DMS153 treated with DMSO at 0.1 percent for 48 hours (cell line): ENCODE results near the gene AMBN.
A peak's percentile ranks its signal among the peaks of the same experiment; 100 is the strongest.

Source experiments
- DNase-seq: peaks from one replicate; lab custom pipeline; 2025; ENCODE audit not compliant: unreplicated experiment; lab: John Stamatoyannopoulos, UW

The AMBN gene, protein sequence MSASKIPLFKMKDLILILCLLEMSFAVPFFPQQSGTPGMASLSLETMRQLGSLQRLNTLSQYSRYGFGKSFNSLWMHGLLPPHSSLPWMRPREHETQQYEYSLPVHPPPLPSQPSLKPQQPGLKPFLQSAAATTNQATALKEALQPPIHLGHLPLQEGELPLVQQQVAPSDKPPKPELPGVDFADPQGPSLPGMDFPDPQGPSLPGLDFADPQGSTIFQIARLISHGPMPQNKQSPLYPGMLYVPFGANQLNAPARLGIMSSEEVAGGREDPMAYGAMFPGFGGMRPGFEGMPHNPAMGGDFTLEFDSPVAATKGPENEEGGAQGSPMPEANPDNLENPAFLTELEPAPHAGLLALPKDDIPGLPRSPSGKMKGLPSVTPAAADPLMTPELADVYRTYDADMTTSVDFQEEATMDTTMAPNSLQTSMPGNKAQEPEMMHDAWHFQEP

DNA sequence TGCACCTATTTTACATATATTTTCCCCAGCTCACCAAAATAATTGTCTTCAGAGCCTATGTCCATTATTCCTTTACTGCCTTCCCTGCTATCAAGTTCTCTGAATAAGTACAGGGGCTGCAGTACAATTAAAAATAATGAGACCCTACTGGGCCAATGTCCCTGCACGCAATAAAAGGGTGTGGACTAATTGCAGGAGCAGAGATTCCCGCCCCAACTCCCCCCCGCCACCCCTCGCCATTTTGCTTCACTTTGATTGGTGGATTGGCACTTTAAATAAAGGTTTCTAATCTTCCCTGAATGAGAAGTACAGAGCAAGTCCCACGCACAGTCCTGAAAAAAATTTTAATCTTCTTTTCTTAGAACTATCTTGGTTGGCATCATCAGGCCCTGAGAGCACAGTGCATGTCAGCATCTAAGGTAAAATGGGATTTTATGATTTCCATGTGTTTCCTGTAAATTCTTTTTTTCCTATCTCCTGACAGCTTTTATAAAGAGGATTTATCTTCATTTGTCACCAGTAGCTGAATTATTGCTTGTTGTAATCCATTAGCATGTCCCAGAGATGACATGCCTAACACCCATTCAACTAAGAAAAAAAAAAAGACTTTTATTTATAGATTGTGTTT, at the start of gene AMBN:
TSS of gene AMBN (plus strand) at position 302 of the 628 bp plus-strand sequence. CDS start at position 405, 103 bp downstream.
- DNase-seq = no peak

DNA sequence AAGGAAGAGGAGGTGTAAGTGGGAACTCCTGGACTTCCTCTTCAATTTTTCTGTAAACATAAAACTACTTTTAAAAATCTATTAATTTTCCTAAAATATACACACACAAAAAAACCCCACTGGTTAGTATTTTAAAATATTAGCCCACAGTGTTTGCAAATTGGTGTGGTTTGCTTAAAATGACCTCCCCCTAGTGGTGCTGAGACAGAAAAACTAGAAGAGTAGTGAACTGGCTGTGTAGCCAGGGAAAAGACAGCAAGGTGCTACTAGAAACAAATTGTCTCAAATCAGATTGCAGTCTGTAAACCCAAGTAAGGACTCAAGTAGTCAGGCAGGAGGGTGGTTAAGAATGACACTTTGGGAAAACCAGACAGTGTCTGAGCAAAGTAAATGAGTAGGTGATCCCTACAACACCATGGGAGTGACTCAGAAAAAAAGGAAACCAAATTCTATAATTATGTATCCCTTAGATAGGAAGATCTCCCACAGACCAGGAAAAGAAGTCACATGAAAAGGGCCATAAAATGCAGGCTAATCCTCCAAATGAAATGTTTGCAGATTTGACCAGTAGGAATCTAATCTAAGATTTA, 47.7 kb upstream of the AMBN start:
- peak; percentile 15 for DNase-seq

- DNase-seq = no peak
Observed at GRCh38 chr4:70556856-70557255, 35.2 kb upstream of the AMBN start.

- peak; percentile 29 for DNase-seq
Observed at GRCh38 chr4:70559211-70559830, 32.7 kb upstream of the AMBN start.

- DNase-seq = no peak
Observed at GRCh38 chr4:70559924-70560323, 32.1 kb upstream of the AMBN start.

DNA sequence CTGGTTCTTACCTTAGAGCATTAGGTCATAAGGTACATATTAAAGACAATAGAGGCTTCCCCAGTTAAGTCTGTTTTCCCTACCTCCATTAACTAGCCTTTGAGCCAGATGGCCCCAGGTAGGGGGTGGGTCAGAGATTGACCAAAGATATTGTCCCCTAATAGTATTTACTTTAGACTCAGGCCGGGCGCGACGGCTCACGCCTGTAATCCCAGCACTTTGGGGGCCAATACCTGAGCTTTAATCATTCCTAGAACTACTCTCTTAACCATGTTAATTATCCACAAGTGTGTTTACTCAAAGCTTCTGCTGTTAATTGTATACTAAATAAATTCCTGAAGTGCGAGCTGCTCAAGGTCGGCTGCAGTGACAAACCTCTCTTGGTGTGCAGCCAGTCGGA, 28.0 kb upstream of the AMBN start:
- no peak for DNase-seq

DNA sequence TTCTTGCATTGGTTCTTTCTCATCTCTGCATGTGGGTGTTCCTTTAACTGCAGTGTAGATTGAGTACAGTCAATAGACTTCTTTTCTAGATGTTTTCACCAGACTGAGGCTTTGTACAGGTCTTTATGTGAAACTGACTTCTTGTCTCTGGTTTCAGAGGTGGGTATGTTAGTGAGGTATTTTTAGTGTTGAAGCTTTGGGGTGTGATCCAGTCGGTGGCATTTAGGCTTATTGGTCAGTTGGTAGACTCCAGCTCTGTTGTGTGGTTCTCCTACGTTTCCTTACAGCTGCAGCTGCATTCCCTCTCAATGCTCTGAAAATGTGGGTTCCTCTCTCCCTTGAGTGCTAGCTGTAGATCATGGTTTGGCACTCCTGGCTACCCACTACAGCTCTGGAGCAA, 21.3 kb upstream of the AMBN start:
- DNase-seq = no peak

DNA sequence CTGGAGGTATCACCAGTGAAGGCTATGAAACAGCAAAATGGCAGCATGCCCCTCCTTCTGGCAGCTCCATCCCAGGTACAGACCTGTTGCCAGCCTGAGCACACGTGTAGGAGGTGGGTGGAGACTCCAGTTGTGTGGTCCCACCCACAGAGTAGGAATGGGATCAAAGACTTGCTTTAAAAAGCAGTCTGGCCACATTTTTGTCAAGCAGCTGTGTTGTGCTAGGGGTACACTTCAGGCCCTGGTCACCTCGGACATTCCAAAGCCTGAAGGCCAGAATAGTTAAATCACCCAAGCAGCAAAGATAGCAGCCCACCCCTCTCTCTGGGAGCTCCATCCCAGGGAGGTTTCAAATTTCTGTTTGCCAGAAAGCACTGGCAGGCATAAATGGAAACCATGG, 20.3 kb upstream of the AMBN start:
- DNase-seq = no peak

DNA sequence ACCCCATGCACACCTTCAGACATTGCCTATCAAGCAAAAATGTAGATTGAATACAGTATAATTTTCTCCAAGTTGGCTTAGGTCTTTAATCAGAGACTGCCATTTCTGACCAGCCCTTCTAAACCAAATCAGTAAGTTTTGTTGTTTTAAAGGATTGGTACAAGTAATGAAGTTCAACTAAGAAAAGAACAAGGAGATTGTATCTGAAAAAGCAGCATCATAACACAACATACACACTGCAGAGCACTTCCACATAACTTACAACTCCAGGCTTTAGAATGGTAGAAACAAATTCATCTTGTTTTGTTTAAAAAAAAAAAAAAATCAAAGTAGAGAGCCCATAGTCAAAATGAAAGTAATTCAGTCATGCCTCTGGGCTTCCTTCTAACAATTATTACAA, 16.1 kb upstream of the AMBN start:
- no peak for DNase-seq

DNA sequence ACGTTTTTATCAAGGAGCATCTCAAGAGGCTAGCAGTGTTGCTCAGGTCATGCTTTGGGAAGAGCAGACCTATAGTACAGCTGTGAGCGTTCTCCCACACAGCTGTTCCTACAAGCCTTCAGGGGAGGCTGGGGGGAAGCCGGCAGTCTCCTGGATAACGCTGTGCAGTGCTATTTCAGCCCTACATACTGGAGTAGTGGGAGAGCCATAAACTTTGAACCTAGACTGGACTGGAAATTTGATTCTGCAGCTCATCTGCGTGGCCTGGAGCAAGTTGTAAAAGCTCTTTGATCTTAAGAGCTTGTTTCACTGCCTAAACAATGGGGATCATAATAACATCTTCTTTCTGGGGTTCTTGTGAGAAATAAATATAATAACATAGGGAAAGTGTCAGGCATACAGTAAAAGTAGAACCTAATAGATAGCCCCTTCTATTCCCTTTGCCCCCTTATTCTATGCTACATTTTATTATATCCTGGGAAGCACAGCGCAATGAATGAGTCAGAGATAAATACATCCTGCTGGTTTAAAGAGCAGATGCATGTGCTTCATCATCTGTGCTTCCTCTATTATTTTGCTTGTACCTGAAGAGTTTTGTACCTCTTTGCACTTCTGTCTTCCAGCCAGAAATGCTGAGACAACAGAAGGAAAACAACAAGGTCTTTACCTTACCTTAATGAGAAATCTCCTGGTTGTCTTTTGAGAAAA, 14.7 kb upstream of the AMBN start:
- DNase-seq = no peak

GRCh38 chr4:70581980-70582379, 10.1 kb upstream of the AMBN start:
- no peak for DNase-seq

- peak; percentile 93 for DNase-seq
Observed at GRCh38 chr4:70583952-70584834, 7.9 kb upstream of the AMBN start.

DNA sequence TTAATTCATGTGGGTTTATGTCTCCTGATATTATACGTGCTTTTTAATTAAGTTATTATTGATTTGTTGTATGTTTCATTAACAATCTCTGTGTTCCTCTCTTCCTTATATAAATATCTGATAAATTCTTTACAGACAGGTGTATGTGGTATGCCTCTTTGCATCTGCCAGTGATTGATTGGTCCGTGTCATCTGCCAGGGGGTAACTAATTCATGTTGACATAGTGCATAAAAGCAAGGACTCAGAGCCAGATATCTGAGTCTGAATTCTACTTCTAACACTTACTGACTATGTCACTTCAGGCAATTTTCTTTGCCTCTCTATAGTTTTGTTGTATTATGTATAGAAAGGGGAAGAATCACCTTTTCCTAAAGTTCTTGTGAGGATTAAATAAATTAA, 5.2 kb upstream of the AMBN start:
- DNase-seq = no peak

GRCh38 chr4:70589785-70590184, 2.3 kb upstream of the AMBN start:
- DNase-seq = no peak

DNA sequence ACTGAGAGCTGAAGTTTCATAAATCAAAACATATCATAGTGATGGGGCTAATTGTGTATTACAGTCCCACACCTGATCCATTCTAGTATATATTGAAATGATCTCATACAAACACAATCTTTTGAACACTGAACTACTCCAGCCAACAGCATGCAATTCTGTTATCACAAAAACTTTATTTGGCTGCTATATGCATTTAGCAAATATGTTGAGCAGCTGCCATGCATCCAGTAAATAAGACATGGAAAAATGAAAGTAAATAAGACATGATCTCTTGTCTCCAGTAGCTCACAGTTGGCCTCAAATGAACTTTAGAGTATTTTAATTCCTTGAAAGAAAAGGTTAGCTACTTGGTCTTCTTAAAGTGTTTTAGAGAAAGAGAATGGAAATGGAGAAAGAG, 2.1 kb downstream of the AMBN start:
- DNase-seq = no peak

- no peak for DNase-seq
Observed at GRCh38 chr4:70600305-70600704, 8.2 kb downstream of the AMBN start.

DNA sequence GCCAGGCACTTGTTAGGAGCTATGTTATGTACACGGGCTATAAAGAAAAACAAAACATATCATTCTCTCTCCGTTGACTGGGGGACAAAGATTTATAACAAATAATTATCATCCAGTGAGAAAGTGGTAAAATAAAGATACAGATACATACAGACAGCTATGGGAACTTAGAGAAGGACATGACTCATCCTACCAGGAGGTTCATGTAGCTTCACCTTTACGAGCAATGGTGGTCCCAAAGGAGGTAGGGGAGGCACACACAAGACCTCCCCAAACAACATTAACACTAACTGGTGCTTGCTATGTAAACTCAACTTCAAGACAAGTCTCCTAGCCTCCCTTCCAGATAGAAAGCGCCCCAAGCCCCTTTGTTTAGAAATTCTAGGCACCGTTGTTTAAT, 8.9 kb downstream of the AMBN start:
- DNase-seq = no peak

GRCh38 chr4:70601422-70602039, 9.5 kb downstream of the AMBN start:
- DNase-seq = peak; percentile 74

- DNase-seq = no peak
Observed at GRCh38 chr4:70603856-70604255, 11.8 kb downstream of the AMBN start.

DNA sequence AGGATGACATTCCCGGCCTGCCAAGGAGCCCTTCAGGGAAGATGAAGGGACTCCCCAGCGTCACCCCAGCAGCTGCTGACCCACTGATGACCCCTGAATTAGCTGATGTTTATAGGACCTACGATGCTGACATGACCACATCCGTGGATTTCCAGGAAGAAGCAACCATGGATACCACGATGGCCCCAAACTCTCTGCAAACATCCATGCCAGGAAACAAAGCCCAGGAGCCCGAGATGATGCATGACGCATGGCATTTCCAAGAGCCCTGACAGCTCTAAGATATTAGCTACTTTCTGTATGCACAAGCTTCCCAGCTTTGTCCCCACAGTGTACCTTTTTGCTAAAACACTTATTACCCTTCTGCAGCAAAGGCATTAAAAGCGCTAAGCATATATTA, 14.4 kb downstream of the AMBN start:
- DNase-seq = no peak
